Upper lobe of left lung (tissue), 4 donors: Measurements from ENCODE around the gene GFM2.

Experiments used
- POLR2AphosphoS5 ChIP-seq, 2 donors: sonication (generic); formaldehyde crosslinking; IDR thresholded peaks; one replicate each; pipeline ENCODE4 v1.5.1; 2017; ENCODE audit warnings: antibody characterized with exemption in 2 of 2
- TF ChIP-seq, protein P1 (sequence below), 6 experiments: fragments of 450-650 bp in 4 of 6; fragments of 200-600 bp in 2 of 6; sonication (generic) in 2 of 6; IDR thresholded peaks; one replicate each; pipeline ENCODE4 v1.5.1; 2016 to 2019; ENCODE audit warnings: antibody characterized with exemption in 6 of 6

DNA sequence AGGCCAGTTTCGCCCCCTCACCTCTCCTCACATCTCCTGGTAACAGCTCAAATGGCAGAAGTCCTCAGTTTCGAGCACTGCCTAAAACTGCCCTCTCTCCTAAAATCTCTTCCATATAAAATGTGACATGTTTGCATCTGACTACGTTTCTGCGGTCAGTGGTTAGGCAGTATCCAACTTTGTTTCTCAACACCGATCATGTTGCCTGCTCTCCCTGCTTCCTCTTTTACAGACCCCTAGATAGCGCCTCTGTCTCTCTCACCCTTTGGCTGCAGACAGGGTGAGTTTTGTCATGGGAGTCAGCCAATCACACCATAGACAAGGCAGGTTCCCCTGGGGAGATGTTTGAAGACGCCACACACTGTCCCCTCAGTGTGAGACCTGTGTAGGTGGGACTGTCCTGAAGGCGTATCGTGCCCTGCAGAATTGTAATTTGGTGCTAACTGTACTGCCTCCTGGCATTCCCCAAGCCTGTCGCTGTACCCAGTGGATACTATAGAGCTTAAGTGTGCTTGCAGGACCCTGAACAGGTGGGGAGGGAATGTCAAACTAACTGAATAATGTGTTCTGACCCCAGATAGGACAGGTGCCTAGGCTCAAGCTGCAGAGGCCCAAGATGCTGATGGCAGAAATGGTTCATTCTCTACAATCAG lies 80.8 kb downstream of the GFM2 start:
- TF ChIP-seq, protein P1, sequence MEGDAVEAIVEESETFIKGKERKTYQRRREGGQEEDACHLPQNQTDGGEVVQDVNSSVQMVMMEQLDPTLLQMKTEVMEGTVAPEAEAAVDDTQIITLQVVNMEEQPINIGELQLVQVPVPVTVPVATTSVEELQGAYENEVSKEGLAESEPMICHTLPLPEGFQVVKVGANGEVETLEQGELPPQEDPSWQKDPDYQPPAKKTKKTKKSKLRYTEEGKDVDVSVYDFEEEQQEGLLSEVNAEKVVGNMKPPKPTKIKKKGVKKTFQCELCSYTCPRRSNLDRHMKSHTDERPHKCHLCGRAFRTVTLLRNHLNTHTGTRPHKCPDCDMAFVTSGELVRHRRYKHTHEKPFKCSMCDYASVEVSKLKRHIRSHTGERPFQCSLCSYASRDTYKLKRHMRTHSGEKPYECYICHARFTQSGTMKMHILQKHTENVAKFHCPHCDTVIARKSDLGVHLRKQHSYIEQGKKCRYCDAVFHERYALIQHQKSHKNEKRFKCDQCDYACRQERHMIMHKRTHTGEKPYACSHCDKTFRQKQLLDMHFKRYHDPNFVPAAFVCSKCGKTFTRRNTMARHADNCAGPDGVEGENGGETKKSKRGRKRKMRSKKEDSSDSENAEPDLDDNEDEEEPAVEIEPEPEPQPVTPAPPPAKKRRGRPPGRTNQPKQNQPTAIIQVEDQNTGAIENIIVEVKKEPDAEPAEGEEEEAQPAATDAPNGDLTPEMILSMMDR (IDR thresholded peaks at IDR 0.05) = no peak
- no peak for TF ChIP-seq POLR2AphosphoS5 (IDR thresholded peaks at IDR 0.05)
